Measurements from ENCODE around the gene RTL1. TPM values are rescaled to one million over a fixed set of nuclear protein-coding genes. Genes with fewer than 3 reads are reported as not detected.

The RTL1 gene
- total and polyA plus RNA-seq, 2 donors (not counting 3 experiments of a cell fraction or from before 2014, with no cell fraction given) = not detected

- no peak for DNase-seq (ENCODE audit: low read depth, low spot score)
- intact Hi-C loops (cut with micrococcal nuclease) (no loop called here), dilution Hi-C loops (cut with MboI; ENCODE audit: extremely low pct_ligation_motif_present, low sequenced_read_pairs) (no loop called here)
- ChIA-PET POLR2A (no interaction called here), CTCF (interaction anchor here (1.1 to 3.2 kb wide), 2 partner anchors 20 to 328 kb away, joined by 3 to 41 read pairs; no protein-coding TSS in a partner anchor)
- Histone ChIP-seq H3K9me1 (replicated peaks; ENCODE audit: control insufficient read depth, extremely low read depth, insufficient read depth, low read length) (no peaks in the 10 kb centered on the region), H3K9ac (replicated peaks; ENCODE audit: extremely low read depth, insufficient read depth, low read length) (no peak overlapping the region), H3K4me3 (replicated peaks in 1 of 3; ENCODE audit: insufficient read depth in 1 of 3, low read depth in 1 of 3, low read length in 3 of 3) (no peak overlapping the region), H3K4me1 (ENCODE audit: control insufficient read depth, extremely low read depth, insufficient read depth, low read length) (no peaks in the 10 kb centered on the region), H3K79me2 (ENCODE audit: control insufficient read depth, insufficient read depth, low read length) (no peaks in the 10 kb centered on the region), H2AFZ (ENCODE audit: low read depth, low read length) (no peak overlapping the region), H3K4me2 (ENCODE audit: insufficient read depth, low read length) (no peak overlapping the region), H3K36me3 (ENCODE audit: control insufficient read depth in 2 of 2, extremely low read depth in 1 of 2, insufficient read depth in 2 of 2, low read length in 2 of 2) (peaks cover 0 to 24% of the 10 kb centered on the region in 2 experiments), H3K27me3 (ENCODE audit: control insufficient read depth in 2 of 2, insufficient read depth in 2 of 2, low read length in 2 of 2) (peaks cover 0 to 3% of the 10 kb centered on the region in 2 experiments), H3K27ac (ENCODE audit: insufficient read depth, low read depth, low read length) (no peak overlapping the region), H4K20me1 (replicated peaks; ENCODE audit: control insufficient read depth, extremely low read depth, insufficient read depth, low read length) (no peaks in the 10 kb centered on the region), H3K9me3 (replicated peaks; ENCODE audit: control insufficient read depth, insufficient read depth, low read length) (no peaks in the 10 kb centered on the region)
- no peak for FAIRE-seq
- no TSS peak for BruUV-seq (replicated peaks)
- TF ChIP-seq MYC (IDR thresholded peaks at IDR 0.05; ENCODE audit: low read depth, low read length) (no peak), FOS (IDR thresholded peaks at IDR 0.05; ENCODE audit: borderline replicate concordance, insufficient read depth, low read length) (no peak), JUN (IDR thresholded peaks at IDR 0.05; ENCODE audit: borderline replicate concordance, insufficient read depth, insufficient read length, low read depth) (no peak), EZH2 (IDR thresholded peaks at IDR 0.05; ENCODE audit: borderline replicate concordance, low read depth, low read length, severe bottlenecking) (no peak), CTCF (IDR thresholded peaks at IDR 0.05; ENCODE audit: extremely low read depth in 1 of 2, insufficient read depth in 1 of 2, low read depth in 1 of 2, low read length in 2 of 2) (no peak), POLR2AphosphoS5 (IDR thresholded peaks at IDR 0.05; ENCODE audit: insufficient read depth, low read depth, low read length) (no peak), MAX (IDR thresholded peaks at IDR 0.05; ENCODE audit: insufficient read depth, insufficient read length) (no peak), POLR2A (IDR thresholded peaks at IDR 0.05; ENCODE audit: low read depth, low read length) (no peak), GATA2 (IDR thresholded peaks at IDR 0.05; ENCODE audit: insufficient read depth, insufficient read length, low read depth, low read length) (no peak)
These were observed 3.7 kb upstream of the RTL1 start for GRCh38 chr14:100907240-100907639.

Measured in endothelial cell of umbilical vein (primary cell).